HG03378 (cell line): ENCODE results near the gene RXFP2.

ENCODE experiments used
- ATAC-seq: cut with Tn5 transposase; IDR thresholded peaks from one replicate; pipeline ENCODE4 v1.9.1; 2021; ENCODE audit warnings: mild to moderate bottlenecking, moderate library complexity; ENCODE audit not compliant: unreplicated experiment

Gene RXFP2, protein sequence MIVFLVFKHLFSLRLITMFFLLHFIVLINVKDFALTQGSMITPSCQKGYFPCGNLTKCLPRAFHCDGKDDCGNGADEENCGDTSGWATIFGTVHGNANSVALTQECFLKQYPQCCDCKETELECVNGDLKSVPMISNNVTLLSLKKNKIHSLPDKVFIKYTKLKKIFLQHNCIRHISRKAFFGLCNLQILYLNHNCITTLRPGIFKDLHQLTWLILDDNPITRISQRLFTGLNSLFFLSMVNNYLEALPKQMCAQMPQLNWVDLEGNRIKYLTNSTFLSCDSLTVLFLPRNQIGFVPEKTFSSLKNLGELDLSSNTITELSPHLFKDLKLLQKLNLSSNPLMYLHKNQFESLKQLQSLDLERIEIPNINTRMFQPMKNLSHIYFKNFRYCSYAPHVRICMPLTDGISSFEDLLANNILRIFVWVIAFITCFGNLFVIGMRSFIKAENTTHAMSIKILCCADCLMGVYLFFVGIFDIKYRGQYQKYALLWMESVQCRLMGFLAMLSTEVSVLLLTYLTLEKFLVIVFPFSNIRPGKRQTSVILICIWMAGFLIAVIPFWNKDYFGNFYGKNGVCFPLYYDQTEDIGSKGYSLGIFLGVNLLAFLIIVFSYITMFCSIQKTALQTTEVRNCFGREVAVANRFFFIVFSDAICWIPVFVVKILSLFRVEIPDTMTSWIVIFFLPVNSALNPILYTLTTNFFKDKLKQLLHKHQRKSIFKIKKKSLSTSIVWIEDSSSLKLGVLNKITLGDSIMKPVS

DNA sequence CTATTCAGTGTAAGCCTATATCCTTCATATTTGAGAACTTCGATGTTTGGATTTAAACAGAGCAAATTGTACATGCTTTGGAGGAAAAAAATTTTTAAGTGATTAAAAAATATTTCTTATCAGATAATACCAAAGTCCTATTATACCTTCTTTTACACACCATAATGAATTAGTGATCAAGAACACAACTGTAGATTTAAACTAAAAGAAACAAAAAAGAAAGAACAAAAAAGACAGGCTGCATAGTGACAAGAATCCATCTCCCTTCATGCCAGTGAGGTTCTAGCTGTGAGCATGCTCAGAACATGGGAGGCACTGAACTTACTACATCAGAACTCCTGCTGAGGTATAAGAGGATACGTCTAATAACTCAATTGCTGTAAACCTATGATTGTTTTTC, at the start of gene RXFP2:
RXFP2 (plus strand) TSS at position 301 of the 400 bp plus-strand sequence; CDS start at position 388, 87 bp downstream.
- no peak for ATAC-seq

DNA sequence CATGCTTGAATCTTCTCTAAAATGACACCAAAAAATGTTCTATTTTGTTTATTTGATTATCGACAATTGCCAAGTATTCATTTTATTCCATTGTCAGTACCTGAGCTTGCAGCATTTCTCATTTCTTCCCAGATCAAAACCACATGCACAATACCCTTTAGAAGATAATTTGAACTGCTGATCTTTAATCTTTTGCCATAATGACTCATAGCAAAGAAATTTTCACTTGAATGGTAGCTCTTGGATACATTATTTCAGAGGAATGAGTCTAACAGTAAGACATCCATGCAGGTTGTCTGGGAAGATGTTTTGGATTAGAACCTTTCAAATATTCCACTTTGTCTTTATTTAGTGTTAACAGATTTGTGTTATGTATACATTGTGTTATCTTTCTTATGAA, 42.0 kb upstream of the RXFP2 start:
- ATAC-seq: no peak

- no peak for ATAC-seq
Measured at GRCh38 chr13:31699650-31700049, 39.7 kb upstream of the RXFP2 start.

DNA sequence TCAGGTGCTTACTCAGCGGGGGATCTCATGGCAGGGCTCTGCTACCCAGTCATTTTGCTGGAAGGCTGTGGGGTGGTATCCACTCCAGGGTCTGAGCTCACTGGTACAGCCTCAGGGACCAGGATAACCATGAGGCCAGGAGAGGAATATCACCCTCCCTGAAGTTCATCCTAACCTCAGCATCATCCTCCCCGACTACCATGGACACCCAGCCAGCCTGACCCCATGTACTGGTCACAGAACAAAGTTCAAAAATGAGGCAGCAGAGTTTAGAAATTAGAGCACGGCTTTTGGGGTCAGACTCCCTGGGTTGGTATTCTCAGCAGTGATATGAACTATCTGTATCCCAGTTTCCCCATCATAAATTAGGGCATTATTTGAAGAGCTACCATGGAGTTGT, 35.5 kb upstream of the RXFP2 start:
- no peak for ATAC-seq

- ATAC-seq: no peak
Measured at GRCh38 chr13:31706105-31706504, 33.2 kb upstream of the RXFP2 start.

- ATAC-seq: no peak
Measured at GRCh38 chr13:31717583-31717982, 21.7 kb upstream of the RXFP2 start.

DNA sequence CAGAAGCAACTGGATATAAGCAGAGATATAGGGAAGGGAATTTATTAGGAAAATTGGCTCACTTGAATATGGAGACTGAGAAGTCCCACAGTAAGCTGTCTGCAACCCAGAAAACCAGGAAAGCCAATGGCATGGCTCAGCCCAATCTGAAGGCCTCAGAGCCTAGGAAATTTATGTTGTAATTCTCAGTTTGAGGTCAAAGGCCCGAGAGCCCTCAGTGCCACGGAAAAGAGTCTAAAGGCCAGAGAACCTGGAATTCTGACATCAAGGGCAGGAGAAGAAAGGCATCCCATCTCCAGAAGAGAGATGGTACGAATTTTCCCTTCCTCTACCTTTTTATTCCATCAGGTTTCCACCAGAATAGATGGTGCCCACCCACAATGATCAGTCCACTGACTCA, 20.1 kb upstream of the RXFP2 start:
- no peak for ATAC-seq

- no peak for ATAC-seq
Measured at GRCh38 chr13:31722673-31723072, 16.7 kb upstream of the RXFP2 start.

GRCh38 chr13:31725841-31726240, 13.5 kb upstream of the RXFP2 start:
- ATAC-seq: no peak

DNA sequence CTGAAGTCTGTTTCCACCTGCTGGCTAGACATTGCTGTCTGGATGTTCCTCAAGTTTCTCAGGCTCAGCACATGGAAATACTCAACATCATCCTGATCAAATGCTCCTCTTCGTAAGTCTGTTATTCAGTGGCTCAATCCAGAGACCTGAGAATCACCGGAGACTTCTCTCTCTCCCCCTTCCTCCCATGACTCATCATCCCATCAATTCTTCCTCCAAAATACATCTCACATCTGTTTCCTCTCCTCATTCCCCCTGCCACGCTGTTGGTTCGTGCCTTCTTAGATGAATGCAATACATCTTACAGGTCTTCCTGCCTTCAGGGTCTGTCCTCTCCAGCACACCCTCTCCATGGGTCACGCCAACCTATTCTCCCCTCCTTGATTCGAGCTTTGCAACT, 7.4 kb upstream of the RXFP2 start:
- no peak for ATAC-seq

- no peak for ATAC-seq
Measured at GRCh38 chr13:31733066-31733465, 6.3 kb upstream of the RXFP2 start.

- ATAC-seq: no peak
Measured at GRCh38 chr13:31733647-31734046, 5.7 kb upstream of the RXFP2 start.

- peak; percentile 80 for ATAC-seq
Measured at GRCh38 chr13:31742097-31742734, 2.9 kb downstream of the RXFP2 start.

- no peak for ATAC-seq
Measured at GRCh38 chr13:31747291-31747690, 8.0 kb downstream of the RXFP2 start.

DNA sequence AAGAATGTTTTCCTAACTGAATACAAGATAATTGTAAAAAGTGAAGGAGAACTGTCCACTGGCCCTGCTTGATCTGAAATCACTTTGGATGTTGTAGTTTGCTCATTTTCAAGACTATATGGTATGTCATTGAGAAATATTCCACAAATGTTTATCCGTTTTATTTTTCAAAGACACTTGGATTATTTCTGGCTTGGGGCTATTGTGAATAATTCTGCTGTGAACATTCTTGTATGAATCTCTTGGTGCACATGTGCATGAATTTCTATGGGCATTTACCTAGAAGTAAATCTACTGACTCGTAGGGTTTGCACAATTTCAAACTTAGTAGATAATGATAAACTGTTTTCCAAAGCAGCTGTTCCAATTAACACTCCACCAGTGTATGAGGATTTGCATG, 8.6 kb downstream of the RXFP2 start:
- no peak for ATAC-seq

- no peak for ATAC-seq
Measured at GRCh38 chr13:31749929-31750328, 10.6 kb downstream of the RXFP2 start.

GRCh38 chr13:31755211-31755610, 15.9 kb downstream of the RXFP2 start:
- no peak for ATAC-seq

- no peak for ATAC-seq
Measured at GRCh38 chr13:31755803-31756212, 16.5 kb downstream of the RXFP2 start.

GRCh38 chr13:31756346-31756745, 17.0 kb downstream of the RXFP2 start:
- no peak for ATAC-seq

DNA sequence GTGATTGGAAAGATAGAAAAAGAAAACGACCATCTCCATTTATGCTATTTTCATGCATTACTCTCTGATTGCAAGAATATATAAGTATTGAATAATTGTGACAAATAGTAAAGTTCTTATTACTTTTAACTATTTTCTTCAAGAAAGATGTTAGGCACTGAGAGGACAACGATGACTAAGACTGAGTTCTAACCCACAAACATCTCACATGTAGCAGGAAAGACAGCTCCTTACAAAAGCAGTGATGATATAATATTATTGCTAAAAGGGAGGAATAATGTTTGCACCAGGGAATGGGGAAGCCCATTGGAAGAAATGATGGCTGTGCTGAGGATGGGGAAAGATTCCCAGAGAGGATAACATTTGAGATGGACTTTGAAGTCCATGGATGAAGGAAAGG, 22.6 kb downstream of the RXFP2 start:
- ATAC-seq: no peak

- ATAC-seq: no peak
Measured at GRCh38 chr13:31764556-31764955, 25.2 kb downstream of the RXFP2 start.
